Uterus (tissue), 4 donors: ENCODE measurements around the gene SNX33. TPM values are rescaled to one million over a fixed set of nuclear protein-coding genes. Genes with fewer than 3 reads are reported as not detected.
A peak's percentile ranks its signal among the peaks of the same experiment; 100 is the strongest.

Source experiments
- DNase-seq, 2 donors: peaks; one replicate each; pipeline ENCODE4 v3.0.0-alpha.2; 2019 to 2020
- H3K27ac ChIP-seq, 2 donors: fragments of 200-600 bp; sonication (generic); 1 replicate in 1 of 2; 2 replicates in 1 of 2; pipeline ENCODE4 v1.5.1; 2016 to 2018
- H3K27me3 ChIP-seq, 2 donors: fragments of 200-600 bp; sonication (generic); one replicate each; pipeline ENCODE4 v1.5.1; 2018 to 2019; ENCODE audit warnings: control low read depth in 1 of 2
- H3K36me3 ChIP-seq, 2 donors: fragments of 200-600 bp; sonication (generic); one replicate each; pipeline ENCODE4 v1.5.1; 2019; ENCODE audit warnings: control low read depth in 1 of 2
- H3K4me1 ChIP-seq, 2 donors: fragments of 200-600 bp; sonication (generic); one replicate each; pipeline ENCODE4 v1.5.1; 2018 to 2019; ENCODE audit warnings: control low read depth in 1 of 2
- H3K4me3 ChIP-seq, 2 donors: fragments of 200-600 bp; sonication (generic); 1 replicate in 1 of 2; 2 replicates in 1 of 2; pipeline ENCODE4 v1.5.1; 2018 to 2019; ENCODE audit warnings: mild to moderate bottlenecking in 1 of 2
- H3K9me3 ChIP-seq, 2 donors: fragments of 200-600 bp; sonication (generic); one replicate each; pipeline ENCODE4 v1.5.1; 2019; ENCODE audit warnings: control low read depth in 1 of 2
- CTCF ChIP-seq, 4 experiments: fragments of 200-600 bp in 2 of 4; fragments of 450-650 bp in 2 of 4; sonication (generic) in 2 of 4; IDR thresholded peaks; one replicate each; pipeline ENCODE4 v1.5.1; 2016 to 2019; ENCODE audit warnings: antibody characterized with exemption in 4 of 4, mild to moderate bottlenecking in 2 of 4, moderate library complexity in 1 of 4
- POLR2A ChIP-seq, 2 donors: fragments of 450-650 bp; IDR thresholded peaks; one replicate each; pipeline ENCODE4 v1.6.1; 2016; ENCODE audit warnings: antibody characterized with exemption in 2 of 2, mild to moderate bottlenecking in 1 of 2, moderate library complexity in 1 of 2
- intact Hi-C: fragments of 100-400 bp; cut with DNase I; formaldehyde crosslinking; loops from one replicate; pipeline ENCODE4 v1.15.1; 2023; ENCODE audit warnings: low total_unique reads
- total RNA-seq, 4 donors: library from RNA; depleted of rRNA in 3 of 4; stranded (reverse); fragments of >200 nt in 3 of 4; gene quantifications; one replicate each; pipeline versions ENCODE4 v1.1.0 to v1.2.4, GENCODE V29; 2014 to 2023
- donor health status: DM: yes; HTN: yes; CAD: no.

SNX33 gene
- total RNA-seq, 4 donors from 2014 or later: 8.7 to 43.6 (median 28.2) TPM

GRCh38 chr15:75641603-75642002 is 6.1 kb upstream of the SNX33 start:
- DNase-seq: no peak
- H3K36me3 ChIP-seq: no peaks in the 10 kb centered on the region
- H3K27me3 ChIP-seq: no peaks in the 10 kb centered on the region
- H3K4me3 ChIP-seq: no peak overlapping the region
- TF ChIP-seq CTCF (IDR thresholded peaks at IDR 0.05): no peak
- no peak for TF ChIP-seq POLR2A (IDR thresholded peaks at IDR 0.05)
- intact Hi-C loops: no loop called here
- H3K4me1 ChIP-seq: peaks cover 3 to 17% of the 10 kb centered on the region in 2 donors
- no peak overlapping the region for H3K27ac ChIP-seq
- H3K9me3 ChIP-seq: no peaks in the 10 kb centered on the region

GRCh38 chr15:75644376-75644775 is 3.3 kb upstream of the SNX33 start:
- Histone ChIP-seq H3K4me3 (no peak overlapping the region), H3K36me3 (no peaks in the 10 kb centered on the region)
- intact Hi-C loops: no loop called here

GRCh38 chr15:75646112-75646943 is 1.4 kb upstream of the SNX33 start:
- Histone ChIP-seq H3K27me3 (no peaks in the 10 kb centered on the region), H3K36me3 (no peaks in the 10 kb centered on the region), H3K27ac (peak overlapping the region; percentile 91 to 94), H3K9me3 (no peaks in the 10 kb centered on the region), H3K4me3 (peak overlapping the region; percentile 63 to 71), H3K4me1 (peaks cover 0 to 20% of the 10 kb centered on the region in 2 donors)
- intact Hi-C loops: no loop called here
- TF ChIP-seq CTCF (IDR thresholded peaks at IDR 0.05) (no peak), POLR2A (IDR thresholded peaks at IDR 0.05) (no peak)
- no peak for DNase-seq

More at GRCh38 chr15:75644376-75644775, 3.3 kb upstream of the SNX33 start:
- no peak for TF ChIP-seq POLR2A (IDR thresholded peaks at IDR 0.05)
- no peak for TF ChIP-seq CTCF (IDR thresholded peaks at IDR 0.05)
- no peak for DNase-seq
- Histone ChIP-seq H3K4me1 (peaks cover 0 to 9% of the 10 kb centered on the region in 2 donors), H3K27ac (no peak overlapping the region), H3K27me3 (no peaks in the 10 kb centered on the region), H3K9me3 (no peaks in the 10 kb centered on the region)

- no peaks in the 10 kb centered on the region for H3K27me3 ChIP-seq
- no peaks in the 10 kb centered on the region for H3K9me3 ChIP-seq
- intact Hi-C loops: no loop called here
- H3K27ac ChIP-seq: peak overlapping the region; percentile 91 to 94
- peak overlapping the region; percentile 63 to 71 for H3K4me3 ChIP-seq
- no peaks in the 10 kb centered on the region for H3K36me3 ChIP-seq
- DNase-seq: no peak
- peaks cover 0 to 25% of the 10 kb centered on the region in 2 donors for H3K4me1 ChIP-seq
- TF ChIP-seq POLR2A (IDR thresholded peaks at IDR 0.05): no peak
- no peak for TF ChIP-seq CTCF (IDR thresholded peaks at IDR 0.05)
Observed at GRCh38 chr15:75646944-75647364, 758 bp upstream of the SNX33 start.
